Muscle of leg (tissue), 11 donors: ENCODE data around the gene PSD. TPM values are rescaled to one million over a fixed set of nuclear protein-coding genes. Genes with fewer than 3 reads are reported as not detected.
A peak's percentile ranks its signal among the peaks of the same experiment; 100 is the strongest.

Source experiments
- DNase-seq: peaks from one replicate; pipeline ENCODE4 v3.0.0; 2013
- H3K27ac ChIP-seq: one replicate; pipeline ENCODE4 v1.5.1; 2013; ENCODE audit warnings: mild to moderate bottlenecking, low read length, control low read depth
- H3K27me3 ChIP-seq: one replicate; pipeline ENCODE4 v1.6.1; 2013; ENCODE audit warnings: low read length; ENCODE audit not compliant: control insufficient read depth, insufficient read depth
- H3K36me3 ChIP-seq: one replicate; pipeline ENCODE4 v1.6.1; 2013; ENCODE audit warnings: low read length; ENCODE audit not compliant: control insufficient read depth, insufficient read depth
- H3K4me1 ChIP-seq: one replicate; pipeline ENCODE4 v1.6.1; 2013; ENCODE audit warnings: low read length; ENCODE audit not compliant: control insufficient read depth, insufficient read depth
- H3K4me3 ChIP-seq: one replicate; pipeline ENCODE4 v1.5.1; 2013; ENCODE audit warnings: low read length, control low read depth
- H3K9me3 ChIP-seq: replicated peaks from 2 replicates; pipeline ENCODE4 v1.6.1; 2013; ENCODE audit warnings: low read depth, low read length; ENCODE audit not compliant: control insufficient read depth
- WGBS: methylation state at CpG from one replicate; pipeline ENCODE4 v1.1.5; 2013; ENCODE audit warnings: missing lambda C conversion rate; ENCODE audit not compliant: insufficient coverage; 5-methylcytosine and 5-hydroxymethylcytosine counted together
- polyA plus RNA-seq, 8 donors: library from polyadenylated mRNA; unstranded; fragments of 120-200 nt; gene quantifications; one replicate each; pipeline versions ENCODE4 v1.2.1 to v1.2.3, GENCODE V29; 2013; ENCODE audit warnings: inconsistent platforms in 1 of 8, low replicate concordance in 1 of 8; ENCODE audit not compliant: insufficient read length in 8 of 8, insufficient read depth in 1 of 8
- total RNA-seq: library from RNA; stranded (reverse); fragments of 120-200 nt; gene quantifications from one replicate; pipeline ENCODE4 v1.2.4, GENCODE V29; 2013

PSD gene
- total and polyA plus RNA-seq, 9 donors, result 6.1 to 11.0 (median 6.7) TPM

DNA sequence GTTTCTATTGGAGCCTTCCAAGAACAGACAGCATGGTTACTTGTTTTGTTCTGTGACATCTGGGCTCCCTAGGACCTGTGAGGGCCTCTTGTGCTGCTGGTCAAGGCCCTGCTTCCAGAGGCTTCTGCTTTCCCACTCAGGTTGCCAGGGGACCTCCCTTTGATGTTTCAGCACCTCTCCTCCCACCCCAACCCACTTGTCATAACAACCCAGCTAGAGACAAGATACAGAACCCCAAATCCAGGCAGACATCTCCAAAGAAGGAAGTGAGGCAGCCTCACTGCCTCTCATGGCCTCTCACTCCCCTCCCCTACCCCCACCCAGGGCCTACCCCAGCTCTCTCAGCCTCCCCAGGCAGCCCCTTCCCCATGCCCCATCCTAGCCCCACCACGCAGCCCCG lies 11.8 kb downstream of the PSD start:
- peaks cover 41% of the 10 kb centered on the region for H3K27me3 ChIP-seq
- WGBS, result no CpG with 5 or more reads among the region's 2 CpGs
- H3K4me1 ChIP-seq, result peaks cover 28% of the 10 kb centered on the region
- H3K27ac ChIP-seq, result no peak overlapping the region
- no peak overlapping the region for H3K4me3 ChIP-seq
- no peaks in the 10 kb centered on the region for H3K9me3 ChIP-seq
- peaks cover 11% of the 10 kb centered on the region for H3K36me3 ChIP-seq
- no peak for DNase-seq

DNA sequence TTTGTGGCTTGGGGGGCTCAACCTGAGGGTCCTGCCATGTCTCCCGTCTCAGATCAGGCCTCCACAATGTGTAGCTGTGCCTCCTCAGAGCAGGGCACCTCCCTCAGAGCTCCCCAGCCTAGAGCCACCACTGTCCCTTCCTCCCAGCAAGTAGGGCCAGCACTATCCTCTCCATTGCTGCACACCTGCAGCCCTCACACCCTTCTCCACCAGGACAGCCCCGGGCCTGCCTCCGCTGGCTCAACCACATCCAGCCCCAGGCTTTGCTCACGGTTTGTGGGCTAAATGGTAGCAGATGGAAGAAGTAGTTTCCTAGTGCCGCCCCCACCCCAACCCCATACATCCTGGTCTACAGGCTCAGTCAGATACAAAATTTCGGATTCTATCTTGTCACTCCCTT lies 13.0 kb downstream of the PSD start:
- WGBS, result 90% methylated on average over 3 of the region's 6 CpGs
- peaks cover 29% of the 10 kb centered on the region for H3K27me3 ChIP-seq
- no peaks in the 10 kb centered on the region for H3K9me3 ChIP-seq
- H3K4me3 ChIP-seq, result no peak overlapping the region
- peaks cover 23% of the 10 kb centered on the region for H3K36me3 ChIP-seq
- peaks cover 22% of the 10 kb centered on the region for H3K4me1 ChIP-seq
- no peak overlapping the region for H3K27ac ChIP-seq
- no peak for DNase-seq

DNA sequence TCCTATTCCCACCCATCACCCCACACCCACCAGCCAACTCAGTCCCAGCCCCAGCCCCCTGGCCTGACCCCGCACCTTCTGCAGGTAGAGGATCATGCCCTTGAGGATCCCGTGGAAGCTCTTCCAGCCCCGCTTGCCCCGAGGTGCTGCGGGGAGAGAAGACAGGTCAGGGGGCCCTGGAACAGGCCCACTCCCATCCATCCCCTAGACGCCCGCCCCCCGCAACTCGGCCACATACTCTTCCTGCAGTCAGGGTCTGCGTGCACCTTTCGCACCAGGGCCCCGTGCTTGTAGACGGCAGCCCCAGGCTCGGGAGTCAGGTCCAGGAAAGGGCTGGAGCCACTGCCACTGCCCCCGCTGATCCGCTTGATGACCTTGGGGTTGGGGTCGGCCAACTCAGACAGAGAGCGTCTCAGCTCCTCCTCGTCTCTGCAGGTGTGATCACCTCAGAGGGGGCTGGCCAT lies 13.4 kb downstream of the PSD start:
- no peaks in the 10 kb centered on the region for H3K9me3 ChIP-seq
- no peak overlapping the region for H3K27ac ChIP-seq
- H3K4me1 ChIP-seq, result peaks cover 18% of the 10 kb centered on the region
- H3K36me3 ChIP-seq, result peaks cover 28% of the 10 kb centered on the region
- DNase-seq, result no peak
- 85% methylated on average over 15 of the region's 19 CpGs for WGBS
- no peak overlapping the region for H3K4me3 ChIP-seq
- H3K27me3 ChIP-seq, result peaks cover 24% of the 10 kb centered on the region

DNA sequence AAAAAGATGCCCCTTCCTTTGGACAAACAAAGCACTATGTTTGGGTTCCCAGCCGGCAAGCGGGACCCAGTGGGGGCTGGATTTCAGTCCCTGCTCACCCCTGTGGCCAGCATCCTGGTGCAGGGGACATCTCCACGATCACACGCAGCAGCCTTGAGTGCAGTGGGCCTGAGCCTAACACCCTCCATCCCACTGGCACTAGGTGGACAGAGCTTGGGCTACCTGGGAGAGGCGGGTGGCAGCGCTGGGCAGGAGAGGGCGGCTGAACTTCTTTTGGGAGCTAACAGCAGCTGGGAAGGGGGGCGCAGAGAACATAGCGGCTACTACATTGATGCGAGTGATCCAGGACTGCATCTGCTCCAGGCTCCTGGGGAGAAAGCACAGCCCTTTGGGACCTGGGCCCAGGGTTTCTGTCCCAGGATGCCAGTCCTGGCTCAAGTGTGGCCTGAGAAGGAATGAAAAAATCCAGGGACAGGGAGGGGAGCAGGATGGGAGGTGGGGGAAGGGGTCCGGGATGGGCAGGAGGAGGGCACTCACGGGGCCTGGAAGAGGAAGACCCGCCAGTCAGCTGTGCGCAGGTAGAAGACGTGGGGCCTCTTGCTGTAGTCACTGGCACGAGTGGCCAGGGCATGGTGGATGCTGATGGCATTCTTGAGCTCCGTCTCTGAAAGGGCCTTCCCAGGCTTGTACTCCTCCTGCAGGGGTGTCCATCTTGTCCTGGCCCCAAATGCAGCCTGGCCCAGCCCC lies 14.1 kb downstream of the PSD start:
- no peak for DNase-seq
- Histone ChIP-seq H3K27ac (no peak overlapping the region), H3K9me3 (no peaks in the 10 kb centered on the region), H3K36me3 (peaks cover 33% of the 10 kb centered on the region), H3K4me1 (peaks cover 18% of the 10 kb centered on the region), H3K27me3 (peaks cover 18% of the 10 kb centered on the region), H3K4me3 (no peak overlapping the region)
- 94% methylated on average over 16 of the region's 17 CpGs for WGBS

DNA sequence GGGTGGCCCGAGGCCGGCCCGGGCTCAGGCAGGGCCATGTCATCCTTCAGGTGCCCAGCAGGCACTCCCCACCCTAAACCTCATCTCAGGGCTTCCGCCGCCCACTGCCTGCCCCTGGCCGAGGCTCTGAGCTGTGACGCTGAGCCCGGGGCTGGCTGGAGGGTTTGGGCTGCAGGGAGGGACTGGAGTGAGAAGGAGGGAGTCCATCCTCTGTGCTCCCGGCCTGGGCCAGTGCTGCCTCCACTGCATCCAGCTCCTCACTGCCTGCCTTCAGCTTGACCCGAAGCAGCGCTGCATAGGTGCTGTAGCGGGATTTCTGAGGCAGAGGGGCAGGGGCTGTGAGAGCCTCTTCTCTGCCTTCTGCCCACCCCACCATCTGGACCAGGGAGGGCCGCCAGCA lies 15.5 kb downstream of the PSD start:
- no CpG with 5 or more reads among the region's 13 CpGs for WGBS
- Histone ChIP-seq H3K9me3 (no peaks in the 10 kb centered on the region), H3K36me3 (peaks cover 38% of the 10 kb centered on the region), H3K4me1 (peaks cover 15% of the 10 kb centered on the region), H3K4me3 (no peak overlapping the region), H3K27me3 (peaks cover 8% of the 10 kb centered on the region), H3K27ac (no peak overlapping the region)
- no peak for DNase-seq

DNA sequence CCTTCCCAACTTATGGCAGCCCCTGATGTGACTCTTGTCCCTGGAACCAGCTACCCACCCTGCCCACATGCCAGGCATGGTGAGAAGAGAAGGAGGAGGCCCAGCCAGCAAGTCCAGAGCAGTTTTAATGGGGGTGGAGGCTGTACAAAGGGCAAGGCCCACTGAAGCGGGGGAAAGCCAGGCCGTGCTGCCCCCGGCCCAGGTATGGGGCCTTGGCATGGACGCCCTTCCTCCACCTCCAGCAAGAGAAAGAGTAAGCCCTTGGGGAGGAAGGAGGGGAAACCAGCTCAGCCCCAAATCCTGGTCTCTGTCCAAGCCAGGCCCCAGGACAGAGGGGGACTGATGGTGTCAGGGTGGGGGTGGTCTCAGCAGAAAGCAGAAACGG lies 16.1 kb downstream of the PSD start:
- Histone ChIP-seq H3K36me3 (peaks cover 44% of the 10 kb centered on the region), H3K4me1 (peaks cover 14% of the 10 kb centered on the region), H3K27ac (no peak overlapping the region), H3K9me3 (no peaks in the 10 kb centered on the region), H3K4me3 (no peak overlapping the region), H3K27me3 (peaks cover 2% of the 10 kb centered on the region)
- WGBS, result no CpG with 5 or more reads among the region's 5 CpGs
- DNase-seq, result peak; percentile 4

DNA sequence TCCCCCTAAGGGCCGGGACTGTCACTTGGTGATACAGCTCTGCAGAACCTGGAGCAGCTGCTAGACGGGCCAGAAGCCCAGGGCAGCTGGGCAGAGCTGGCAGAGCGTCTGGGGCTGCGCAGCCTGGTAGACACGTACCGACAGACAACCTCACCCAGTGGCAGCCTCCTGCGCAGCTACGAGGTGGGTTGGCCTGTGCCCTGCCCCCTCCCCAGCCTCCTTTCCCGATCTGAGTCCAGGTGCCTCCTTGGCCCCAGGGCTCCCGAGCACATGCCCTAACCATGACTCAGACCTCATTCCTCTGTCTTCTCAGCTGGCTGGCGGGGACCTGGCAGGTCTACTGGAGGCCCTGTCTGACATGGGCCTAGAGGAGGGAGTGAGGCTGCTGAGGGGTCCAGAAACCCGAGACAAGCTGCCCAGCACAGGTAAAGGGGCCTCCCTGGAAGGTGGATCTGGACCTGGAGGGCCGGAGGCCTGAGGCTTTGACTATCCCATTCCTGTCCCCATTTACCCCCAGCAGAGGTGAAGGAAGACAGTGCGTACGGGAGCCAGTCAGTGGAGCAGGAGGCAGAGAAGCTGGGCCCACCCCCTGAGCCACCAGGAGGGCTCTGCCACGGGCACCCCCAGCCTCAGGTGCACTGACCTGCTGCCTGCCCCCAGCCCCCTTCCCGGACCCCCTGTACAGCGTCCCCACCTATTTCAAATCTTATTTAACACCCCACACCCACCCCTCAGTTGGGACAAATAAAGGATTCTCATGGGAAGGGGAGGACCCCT lies 16.7 kb downstream of the PSD start:
- 84% methylated on average over 8 of the region's 18 CpGs for WGBS
- H3K27ac ChIP-seq, result no peak overlapping the region
- H3K4me1 ChIP-seq, result peaks cover 14% of the 10 kb centered on the region
- H3K27me3 ChIP-seq, result no peaks in the 10 kb centered on the region
- no peaks in the 10 kb centered on the region for H3K9me3 ChIP-seq
- peaks cover 46% of the 10 kb centered on the region for H3K36me3 ChIP-seq
- H3K4me3 ChIP-seq, result no peak overlapping the region
- peak; percentile 19 for DNase-seq

DNA sequence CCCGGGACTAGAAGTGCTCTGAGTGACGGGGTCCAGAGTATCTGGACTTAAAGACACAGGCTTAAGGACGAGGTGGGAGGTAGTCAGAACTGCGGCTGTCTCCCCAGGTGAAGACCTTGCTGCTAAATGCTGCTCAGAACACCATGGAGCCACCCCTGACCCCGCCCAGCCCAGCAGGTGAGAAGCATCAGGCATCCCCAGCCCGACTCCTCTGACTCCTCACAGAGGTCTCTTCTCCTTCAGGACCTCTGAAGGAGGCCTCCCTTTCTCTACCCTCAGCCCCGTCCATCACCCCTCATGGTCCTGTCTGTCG lies 17.3 kb downstream of the PSD start:
- peaks cover 52% of the 10 kb centered on the region for H3K36me3 ChIP-seq

DNA sequence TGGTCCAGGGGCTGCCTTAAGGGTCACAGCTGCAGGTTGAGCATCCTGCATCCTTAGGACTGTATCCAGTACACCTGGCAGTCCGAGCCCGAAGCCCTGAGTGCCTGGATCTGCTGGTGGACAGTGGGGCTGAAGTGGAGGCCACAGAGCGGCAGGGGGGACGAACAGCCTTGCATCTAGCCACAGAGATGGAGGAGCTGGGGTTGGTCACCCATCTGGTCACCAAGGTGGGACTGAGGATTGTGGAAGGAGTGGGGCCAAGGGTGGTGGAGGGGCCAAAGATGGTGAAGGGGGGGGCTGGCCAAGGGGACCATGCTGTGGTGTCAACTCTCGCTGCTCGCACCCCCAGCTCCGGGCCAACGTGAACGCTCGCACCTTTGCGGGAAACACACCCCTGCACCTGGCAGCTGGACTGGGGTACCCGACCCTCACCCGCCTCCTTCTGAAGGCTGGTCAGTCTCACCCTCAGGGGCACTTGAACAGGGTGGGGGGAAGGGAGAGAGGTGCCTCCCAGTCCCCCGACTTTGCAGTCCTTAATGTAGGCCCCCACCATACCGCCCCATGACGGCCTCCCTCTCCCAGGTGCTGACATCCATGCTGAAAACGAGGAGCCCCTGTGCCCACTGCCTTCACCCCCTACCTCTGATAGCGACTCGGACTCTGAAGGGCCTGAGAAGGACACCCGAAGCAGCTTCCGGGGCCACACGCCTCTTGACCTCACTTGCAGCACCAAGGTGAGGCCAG lies 17.8 kb downstream of the PSD start:
- DNase-seq, result no peak
- H3K9me3 ChIP-seq, result no peaks in the 10 kb centered on the region
- no peaks in the 10 kb centered on the region for H3K27me3 ChIP-seq
- H3K27ac ChIP-seq, result no peak overlapping the region
- peaks cover 24% of the 10 kb centered on the region for H3K4me1 ChIP-seq
- WGBS, result 94% methylated on average over 20 of the region's 22 CpGs
- H3K36me3 ChIP-seq, result peaks cover 52% of the 10 kb centered on the region
- no peak overlapping the region for H3K4me3 ChIP-seq

More for the DNA sequence above, 17.3 kb downstream of the PSD start:
- Histone ChIP-seq H3K9me3 (no peaks in the 10 kb centered on the region), H3K27me3 (no peaks in the 10 kb centered on the region), H3K27ac (no peak overlapping the region), H3K4me3 (no peak overlapping the region), H3K4me1 (peaks cover 19% of the 10 kb centered on the region)
- 76% methylated on average over 6 of the region's 8 CpGs for WGBS
- no peak for DNase-seq

DNA sequence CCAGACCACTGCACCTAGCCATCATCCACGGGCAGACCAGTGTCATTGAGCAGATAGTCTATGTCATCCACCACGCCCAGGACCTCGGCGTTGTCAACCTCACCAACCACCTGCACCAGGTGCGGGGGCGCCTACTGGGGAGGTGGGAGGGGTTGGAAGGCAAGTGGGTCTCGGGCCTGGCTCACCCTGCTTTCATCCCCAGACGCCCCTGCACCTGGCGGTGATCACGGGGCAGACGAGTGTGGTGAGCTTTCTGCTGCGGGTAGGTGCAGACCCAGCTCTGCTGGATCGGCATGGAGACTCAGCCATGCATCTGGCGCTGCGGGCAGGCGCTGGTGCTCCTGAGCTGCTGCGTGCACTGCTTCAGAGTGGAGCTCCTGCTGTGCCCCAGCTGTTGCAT lies 18.5 kb downstream of the PSD start:
- peak overlapping the region; percentile 67 for H3K27ac ChIP-seq
- WGBS, result 87% methylated on average over 11 of the region's 17 CpGs
- H3K9me3 ChIP-seq, result no peaks in the 10 kb centered on the region
- H3K4me3 ChIP-seq, result no peak overlapping the region
- H3K27me3 ChIP-seq, result no peaks in the 10 kb centered on the region
- peaks cover 52% of the 10 kb centered on the region for H3K36me3 ChIP-seq
- H3K4me1 ChIP-seq, result peaks cover 28% of the 10 kb centered on the region
- DNase-seq, result no peak
